Measurements from ENCODE around the gene NCBP2. TPM values are rescaled to one million over a fixed set of nuclear protein-coding genes. Genes with fewer than 3 reads are reported as not detected.

Gene NCBP2
- polyA plus RNA-seq, 1 donor from 2014 or later = 138 TPM

DNA sequence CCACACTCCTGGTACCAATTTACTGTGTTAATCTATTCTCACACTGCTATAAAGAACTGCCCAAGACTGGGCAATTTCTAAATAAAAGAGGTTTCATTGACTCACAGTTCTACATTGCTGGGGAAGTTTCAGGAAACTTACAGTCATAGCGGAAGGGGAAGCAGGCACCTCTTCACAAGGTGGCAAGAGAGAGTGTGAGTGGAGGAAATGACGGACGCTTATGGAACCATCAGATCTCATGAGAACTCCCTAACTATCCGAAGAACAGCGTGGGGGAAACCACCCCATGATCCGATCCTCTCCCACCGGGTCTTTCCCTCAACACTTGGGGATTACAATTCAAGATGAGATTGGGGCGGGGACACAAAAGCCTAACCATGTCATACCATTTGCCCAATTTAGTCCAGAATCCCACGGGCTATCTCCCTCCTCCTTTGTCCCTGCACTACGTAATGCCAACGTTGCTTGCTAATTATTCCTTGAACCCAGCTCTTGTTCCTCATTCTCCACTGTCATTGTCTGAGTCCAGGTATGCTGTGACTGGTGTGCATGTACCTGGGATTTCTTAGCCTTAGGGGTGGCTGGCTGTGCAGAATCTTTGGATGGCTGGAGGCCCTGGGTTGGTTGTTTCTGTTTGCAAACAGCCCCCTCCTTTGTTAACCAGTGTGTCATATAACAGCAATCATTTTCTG, 22.9 kb upstream of the NCBP2 start:
- Histone ChIP-seq H3K27me3 (ENCODE audit: insufficient read depth, low read depth, low read length) (peaks cover 37% of the 10 kb centered on the region), H3K4me3 (ENCODE audit: low read length) (no peak overlapping the region), H3K9me3 (ENCODE audit: low read length) (no peaks in the 10 kb centered on the region), H3K9me2 (ENCODE audit: insufficient read depth, low read length) (no peaks in the 10 kb centered on the region), H3K9ac (ENCODE audit: low read length) (no peak overlapping the region), H3K79me2 (replicated peaks; ENCODE audit: insufficient read depth, low read length) (no peaks in the 10 kb centered on the region), H3K4me2 (ENCODE audit: low read length) (no peak overlapping the region), H3K27ac (ENCODE audit: low read length) (no peak overlapping the region), H4K20me1 (ENCODE audit: insufficient read depth) (no peaks in the 10 kb centered on the region), H2AFZ (ENCODE audit: low read depth, low read length) (no peak overlapping the region), H3K36me3 (ENCODE audit: insufficient read depth, low read length) (no peaks in the 10 kb centered on the region), H3F3A (ENCODE audit: insufficient read depth, low read length, poor library complexity, severe bottlenecking) (no peaks in the 10 kb centered on the region)
- no peak for TF ChIP-seq SMC3 (conservative IDR thresholded peaks at IDR 0.05; ENCODE audit: poor library complexity)

DNA sequence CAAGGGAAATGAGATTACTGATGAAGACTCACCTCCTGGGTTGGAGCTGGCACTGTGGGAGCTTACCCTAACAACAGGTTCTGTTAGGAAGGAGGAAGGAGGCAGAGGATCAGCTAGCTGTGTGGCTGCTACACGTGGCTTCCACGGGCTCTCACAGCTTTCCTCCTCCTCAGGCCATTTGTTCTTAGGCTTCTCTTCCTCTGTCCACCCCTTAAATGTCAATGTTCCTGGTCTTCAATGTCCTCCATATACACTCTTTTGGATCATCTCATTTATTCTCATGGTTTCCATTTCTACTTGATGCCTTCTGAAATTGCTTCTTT, 21.3 kb upstream of the NCBP2 start:
- no peaks in the 10 kb centered on the region for H3K9me3 ChIP-seq (ENCODE audit: low read length)
- H2AFZ ChIP-seq (ENCODE audit: low read depth, low read length) = no peak overlapping the region
- no peaks in the 10 kb centered on the region for H3K36me3 ChIP-seq (ENCODE audit: insufficient read depth, low read length)
- no peak overlapping the region for H3K9ac ChIP-seq (ENCODE audit: low read length)
- no peaks in the 10 kb centered on the region for H3F3A ChIP-seq (ENCODE audit: insufficient read depth, low read length, poor library complexity, severe bottlenecking)
- H3K4me2 ChIP-seq (ENCODE audit: low read length) = no peak overlapping the region
- TF ChIP-seq POLR2AphosphoS5 (IDR thresholded peaks at IDR 0.05) (no peak), TAF1 (IDR thresholded peaks at IDR 0.05; ENCODE audit: low read depth) (no peak), REST (IDR thresholded peaks at IDR 0.05; ENCODE audit: borderline replicate concordance) (no peak)
- no peaks in the 10 kb centered on the region for H3K9me2 ChIP-seq (ENCODE audit: insufficient read depth, low read length)
- no peaks in the 10 kb centered on the region for H4K20me1 ChIP-seq (ENCODE audit: insufficient read depth)
- peaks cover 26% of the 10 kb centered on the region for H3K27me3 ChIP-seq (ENCODE audit: insufficient read depth, low read depth, low read length)
- no peaks in the 10 kb centered on the region for H3K79me2 ChIP-seq (replicated peaks; ENCODE audit: insufficient read depth, low read length)
- H3K4me3 ChIP-seq (ENCODE audit: low read length) = no peak overlapping the region
- H3K27ac ChIP-seq (ENCODE audit: low read length) = no peak overlapping the region

- Histone ChIP-seq H3K27ac (ENCODE audit: low read length) (no peak overlapping the region), H3K4me3 (ENCODE audit: low read length) (no peak overlapping the region), H3K79me2 (replicated peaks; ENCODE audit: insufficient read depth, low read length) (no peaks in the 10 kb centered on the region), H3K36me3 (ENCODE audit: insufficient read depth, low read length) (no peaks in the 10 kb centered on the region), H3K27me3 (ENCODE audit: insufficient read depth, low read depth, low read length) (peaks cover 21% of the 10 kb centered on the region), H3K9me2 (ENCODE audit: insufficient read depth, low read length) (no peaks in the 10 kb centered on the region), H3K9ac (ENCODE audit: low read length) (no peak overlapping the region), H3F3A (ENCODE audit: insufficient read depth, low read length, poor library complexity, severe bottlenecking) (no peaks in the 10 kb centered on the region), H2AFZ (ENCODE audit: low read depth, low read length) (no peak overlapping the region), H3K4me2 (ENCODE audit: low read length) (no peak overlapping the region), H4K20me1 (ENCODE audit: insufficient read depth) (no peaks in the 10 kb centered on the region), H3K9me3 (ENCODE audit: low read length) (no peaks in the 10 kb centered on the region)
- TF ChIP-seq TAF1 (IDR thresholded peaks at IDR 0.05; ENCODE audit: low read depth) (no peak), EZH2 (IDR thresholded peaks at IDR 0.05; ENCODE audit: borderline replicate concordance, insufficient read depth, low read length, poor library complexity, severe bottlenecking) (no peak), RAD21 (conservative IDR thresholded peaks at IDR 0.05) (no peak), CTCF (IDR thresholded peaks at IDR 0.05; ENCODE audit: poor library complexity, severe bottlenecking) (no peak), EP300 (conservative IDR thresholded peaks at IDR 0.05; ENCODE audit: poor library complexity, severe bottlenecking) (no peak), REST (IDR thresholded peaks at IDR 0.05; ENCODE audit: borderline replicate concordance) (no peak), POLR2AphosphoS5 (IDR thresholded peaks at IDR 0.05) (no peak), SMC3 (conservative IDR thresholded peaks at IDR 0.05; ENCODE audit: poor library complexity) (no peak), MXI1 (conservative IDR thresholded peaks at IDR 0.05; ENCODE audit: poor library complexity, severe bottlenecking) (no peak)
Observed at GRCh38 chr3:196962930-196963630, 20.8 kb upstream of the NCBP2 start.
